RCC 7860 (cell line): ENCODE results near the gene NPR2.

Source experiments
- DNase-seq: peaks from one replicate; pipeline ENCODE4 v3.0.0-alpha.2; 2015; ENCODE audit warnings: low spot score
- FAIRE-seq: peaks from 2 replicates; lab custom pipeline; 2012; peaks lifted over from hg19 to GRCh38; lab: Jason Lieb, UNC

The NPR2 gene

GRCh38 chr9:35828716-35829083, 37.3 kb downstream of the NPR2 start, which contains the start of gene FAM221B:
Gene FAM221B (minus strand): TSS chr9:35828732. CDS start chr9:35826161, 2,571 bp downstream.
- DNase-seq (no peak), FAIRE-seq (no peak)

- DNase-seq: peak; percentile 42
- no peak for FAIRE-seq
Observed at GRCh38 chr9:35829084-35829763, 37.8 kb downstream of the NPR2 start, which contains the start of gene TMEM8B. Gene TMEM8B (plus strand): TSS chr9:35829228. CDS start chr9:35829448, 220 bp downstream.

GRCh38 chr9:35829764-35830096, 38.3 kb downstream of the NPR2 start:
- no peak for FAIRE-seq
- DNase-seq: no peak

- DNase-seq (no peak), FAIRE-seq (no peak)
Observed at GRCh38 chr9:35831040-35831439, 39.6 kb downstream of the NPR2 start.

GRCh38 chr9:35832814-35833213, 41.4 kb downstream of the NPR2 start:
- no peak for FAIRE-seq
- DNase-seq: no peak

GRCh38 chr9:35834260-35835215, 43.1 kb downstream of the NPR2 start:
- DNase-seq: no peak
- no peak for FAIRE-seq

- DNase-seq (no peak), FAIRE-seq (no peak)
Observed at GRCh38 chr9:35835216-35835632, 43.8 kb downstream of the NPR2 start.

- DNase-seq: no peak
- no peak for FAIRE-seq
Observed at GRCh38 chr9:35835766-35836165, 44.4 kb downstream of the NPR2 start.

- no peak for FAIRE-seq
- no peak for DNase-seq
Observed at GRCh38 chr9:35836595-35836994, 45.2 kb downstream of the NPR2 start.

GRCh38 chr9:35839926-35840325, 48.5 kb downstream of the NPR2 start:
- no peak for FAIRE-seq
- no peak for DNase-seq

- DNase-seq (no peak), FAIRE-seq (no peak)
Observed at GRCh38 chr9:35840881-35841644, 49.7 kb downstream of the NPR2 start.

- FAIRE-seq (no peak), DNase-seq (no peak)
Observed at GRCh38 chr9:35841645-35841900, 50.2 kb downstream of the NPR2 start.

GRCh38 chr9:35842020-35842745, 50.8 kb downstream of the NPR2 start:
- no peak for DNase-seq
- FAIRE-seq: no peak

GRCh38 chr9:35842795-35843194, 51.4 kb downstream of the NPR2 start:
- no peak for DNase-seq
- no peak for FAIRE-seq

- DNase-seq: peak; percentile 69
- FAIRE-seq: peak; percentile 78
Observed at GRCh38 chr9:35844628-35845270, 53.4 kb downstream of the NPR2 start.

- FAIRE-seq: no peak
- DNase-seq: no peak
Observed at GRCh38 chr9:35845824-35846771, 54.7 kb downstream of the NPR2 start.

- no peak for FAIRE-seq
- peak; percentile 62 for DNase-seq
Observed at GRCh38 chr9:35847792-35848572, 56.6 kb downstream of the NPR2 start.

GRCh38 chr9:35852267-35852815, 61.0 kb downstream of the NPR2 start:
- FAIRE-seq (no peak), DNase-seq (no peak)
